ENCODE data around the gene AMFR. TPM values are rescaled to one million over a fixed set of nuclear protein-coding genes. Genes with fewer than 3 reads are reported as not detected.

The AMFR gene
- total RNA-seq, 2 experiments from 2014 or later = 35.9 to 41.6 TPM

- no peak overlapping the region for H3K4me3 Mint-ChIP-seq
- DNase-seq (no peak), ATAC-seq (no peak)
- ChIA-PET CTCF (no interaction called here), POLR2A (no interaction called here)
- H3K9me3 Mint-ChIP-seq = no peaks in the 10 kb centered on the region
- H3K27ac Mint-ChIP-seq = no peak overlapping the region
- no peaks in the 10 kb centered on the region for H3K27me3 Mint-ChIP-seq
- TF ChIP-seq CTCF (IDR thresholded peaks at IDR 0.05) = no peak
- H3K36me3 Mint-ChIP-seq (ENCODE audit: low read depth) = no peaks in the 10 kb centered on the region
- H3K4me1 Mint-ChIP-seq (ENCODE audit: low read depth) = peaks cover 2% of the 10 kb centered on the region
- intact Hi-C loops (cut with micrococcal nuclease) = no loop called here
Measured at GRCh38 chr16:56350491-56351405, 74.6 kb downstream of the AMFR start.

- no peak overlapping the region for H3K27ac Mint-ChIP-seq
- intact Hi-C loops (cut with micrococcal nuclease) = no loop called here
- no peaks in the 10 kb centered on the region for H3K4me1 Mint-ChIP-seq (ENCODE audit: low read depth)
- no peaks in the 10 kb centered on the region for H3K36me3 Mint-ChIP-seq (ENCODE audit: low read depth)
- DNase-seq = no peak
- H3K27me3 Mint-ChIP-seq = no peaks in the 10 kb centered on the region
- no peaks in the 10 kb centered on the region for H3K9me3 Mint-ChIP-seq
- no peak overlapping the region for H3K4me3 Mint-ChIP-seq
- TF ChIP-seq CTCF (IDR thresholded peaks at IDR 0.05) = no peak
- ChIA-PET POLR2A (no interaction called here), CTCF (no interaction called here)
- ATAC-seq = no peak
Measured at GRCh38 chr16:56349711-56350161, 75.6 kb downstream of the AMFR start.

GRCh38 chr16:56349086-56349415 lies 76.3 kb downstream of the AMFR start:
- CTCF ChIA-PET = no interaction called here
- Mint-ChIP-seq H3K36me3 (ENCODE audit: low read depth) (no peaks in the 10 kb centered on the region), H3K27ac (no peak overlapping the region), H3K27me3 (no peaks in the 10 kb centered on the region), H3K4me3 (no peak overlapping the region), H3K9me3 (no peaks in the 10 kb centered on the region), H3K4me1 (ENCODE audit: low read depth) (no peaks in the 10 kb centered on the region)
- ATAC-seq = no peak
- POLR2A ChIA-PET = no interaction called here
- no peak for TF ChIP-seq CTCF (IDR thresholded peaks at IDR 0.05)
- DNase-seq = no peak
- intact Hi-C loops (cut with micrococcal nuclease) = no loop called here

GRCh38 chr16:56348168-56349085 lies 76.9 kb downstream of the AMFR start:
- intact Hi-C loops (cut with micrococcal nuclease) = no loop called here
- Mint-ChIP-seq H3K27ac (no peak overlapping the region), H3K36me3 (ENCODE audit: low read depth) (no peaks in the 10 kb centered on the region), H3K4me3 (no peak overlapping the region), H3K27me3 (no peaks in the 10 kb centered on the region), H3K4me1 (ENCODE audit: low read depth) (no peaks in the 10 kb centered on the region), H3K9me3 (no peaks in the 10 kb centered on the region)
- ATAC-seq (no peak), DNase-seq (no peak)
- TF ChIP-seq CTCF (IDR thresholded peaks at IDR 0.05) = no peak
- ChIA-PET POLR2A (no interaction called here), CTCF (interaction anchor here (1.7 kb wide), 1 partner anchor 30 kb away, joined by 5 read pairs; no protein-coding TSS in a partner anchor)

Data from activated CD8-positive, alpha-beta T cell treated with anti-CD3 and anti-CD28 coated beads for 36 hours (primary cell).